Measurements from ENCODE around the gene FAM161B. TPM values are rescaled to one million over a fixed set of nuclear protein-coding genes. Genes with fewer than 3 reads are reported as not detected.
A peak's percentile ranks its signal among the peaks of the same experiment; 100 is the strongest.

The FAM161B gene
- total and polyA plus RNA-seq, 2 of the 13 experiments (the other 11 are each of a cell fraction or from before 2014, with no cell fraction given), result 1.6 to 2.0 TPM

DNA sequence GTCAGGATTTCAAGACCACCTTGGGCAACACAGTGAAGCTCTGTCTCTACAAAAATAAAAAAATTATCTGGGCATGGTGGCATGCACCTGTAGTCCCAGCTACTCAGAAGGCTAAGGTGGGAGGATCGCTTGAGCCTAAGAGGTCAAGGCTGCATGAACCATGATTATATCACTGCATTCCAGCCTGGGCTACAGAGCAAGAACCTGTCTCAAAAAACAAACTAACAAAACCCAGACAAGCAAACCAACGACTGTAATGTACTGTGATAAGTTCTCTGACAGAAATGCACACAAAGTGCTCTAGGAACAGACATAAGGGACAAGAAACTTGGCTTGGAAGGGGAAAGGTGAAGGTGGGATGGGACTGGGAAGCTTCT, 46.8 kb upstream of the FAM161B start (continued):
- TF ChIP-seq, protein P1, sequence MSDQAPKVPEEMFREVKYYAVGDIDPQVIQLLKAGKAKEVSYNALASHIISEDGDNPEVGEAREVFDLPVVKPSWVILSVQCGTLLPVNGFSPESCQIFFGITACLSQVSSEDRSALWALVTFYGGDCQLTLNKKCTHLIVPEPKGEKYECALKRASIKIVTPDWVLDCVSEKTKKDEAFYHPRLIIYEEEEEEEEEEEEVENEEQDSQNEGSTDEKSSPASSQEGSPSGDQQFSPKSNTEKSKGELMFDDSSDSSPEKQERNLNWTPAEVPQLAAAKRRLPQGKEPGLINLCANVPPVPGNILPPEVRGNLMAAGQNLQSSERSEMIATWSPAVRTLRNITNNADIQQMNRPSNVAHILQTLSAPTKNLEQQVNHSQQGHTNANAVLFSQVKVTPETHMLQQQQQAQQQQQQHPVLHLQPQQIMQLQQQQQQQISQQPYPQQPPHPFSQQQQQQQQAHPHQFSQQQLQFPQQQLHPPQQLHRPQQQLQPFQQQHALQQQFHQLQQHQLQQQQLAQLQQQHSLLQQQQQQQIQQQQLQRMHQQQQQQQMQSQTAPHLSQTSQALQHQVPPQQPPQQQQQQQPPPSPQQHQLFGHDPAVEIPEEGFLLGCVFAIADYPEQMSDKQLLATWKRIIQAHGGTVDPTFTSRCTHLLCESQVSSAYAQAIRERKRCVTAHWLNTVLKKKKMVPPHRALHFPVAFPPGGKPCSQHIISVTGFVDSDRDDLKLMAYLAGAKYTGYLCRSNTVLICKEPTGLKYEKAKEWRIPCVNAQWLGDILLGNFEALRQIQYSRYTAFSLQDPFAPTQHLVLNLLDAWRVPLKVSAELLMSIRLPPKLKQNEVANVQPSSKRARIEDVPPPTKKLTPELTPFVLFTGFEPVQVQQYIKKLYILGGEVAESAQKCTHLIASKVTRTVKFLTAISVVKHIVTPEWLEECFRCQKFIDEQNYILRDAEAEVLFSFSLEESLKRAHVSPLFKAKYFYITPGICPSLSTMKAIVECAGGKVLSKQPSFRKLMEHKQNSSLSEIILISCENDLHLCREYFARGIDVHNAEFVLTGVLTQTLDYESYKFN (CRISPR knock-in tag; conservative IDR thresholded peaks at IDR 0.05), result no peak; the same call in 1 of the 2 replicates
- TF ChIP-seq, protein P2, sequence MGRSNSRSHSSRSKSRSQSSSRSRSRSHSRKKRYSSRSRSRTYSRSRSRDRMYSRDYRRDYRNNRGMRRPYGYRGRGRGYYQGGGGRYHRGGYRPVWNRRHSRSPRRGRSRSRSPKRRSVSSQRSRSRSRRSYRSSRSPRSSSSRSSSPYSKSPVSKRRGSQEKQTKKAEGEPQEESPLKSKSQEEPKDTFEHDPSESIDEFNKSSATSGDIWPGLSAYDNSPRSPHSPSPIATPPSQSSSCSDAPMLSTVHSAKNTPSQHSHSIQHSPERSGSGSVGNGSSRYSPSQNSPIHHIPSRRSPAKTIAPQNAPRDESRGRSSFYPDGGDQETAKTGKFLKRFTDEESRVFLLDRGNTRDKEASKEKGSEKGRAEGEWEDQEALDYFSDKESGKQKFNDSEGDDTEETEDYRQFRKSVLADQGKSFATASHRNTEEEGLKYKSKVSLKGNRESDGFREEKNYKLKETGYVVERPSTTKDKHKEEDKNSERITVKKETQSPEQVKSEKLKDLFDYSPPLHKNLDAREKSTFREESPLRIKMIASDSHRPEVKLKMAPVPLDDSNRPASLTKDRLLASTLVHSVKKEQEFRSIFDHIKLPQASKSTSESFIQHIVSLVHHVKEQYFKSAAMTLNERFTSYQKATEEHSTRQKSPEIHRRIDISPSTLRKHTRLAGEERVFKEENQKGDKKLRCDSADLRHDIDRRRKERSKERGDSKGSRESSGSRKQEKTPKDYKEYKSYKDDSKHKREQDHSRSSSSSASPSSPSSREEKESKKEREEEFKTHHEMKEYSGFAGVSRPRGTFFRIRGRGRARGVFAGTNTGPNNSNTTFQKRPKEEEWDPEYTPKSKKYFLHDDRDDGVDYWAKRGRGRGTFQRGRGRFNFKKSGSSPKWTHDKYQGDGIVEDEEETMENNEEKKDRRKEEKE (IDR thresholded peaks at IDR 0.05), result no peak
- TF ChIP-seq ZNF547 (CRISPR knock-in tag; IDR thresholded peaks at IDR 0.05), result no peak
- TF ChIP-seq, protein P3, sequence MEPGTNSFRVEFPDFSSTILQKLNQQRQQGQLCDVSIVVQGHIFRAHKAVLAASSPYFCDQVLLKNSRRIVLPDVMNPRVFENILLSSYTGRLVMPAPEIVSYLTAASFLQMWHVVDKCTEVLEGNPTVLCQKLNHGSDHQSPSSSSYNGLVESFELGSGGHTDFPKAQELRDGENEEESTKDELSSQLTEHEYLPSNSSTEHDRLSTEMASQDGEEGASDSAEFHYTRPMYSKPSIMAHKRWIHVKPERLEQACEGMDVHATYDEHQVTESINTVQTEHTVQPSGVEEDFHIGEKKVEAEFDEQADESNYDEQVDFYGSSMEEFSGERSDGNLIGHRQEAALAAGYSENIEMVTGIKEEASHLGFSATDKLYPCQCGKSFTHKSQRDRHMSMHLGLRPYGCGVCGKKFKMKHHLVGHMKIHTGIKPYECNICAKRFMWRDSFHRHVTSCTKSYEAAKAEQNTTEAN (CRISPR knock-in tag; conservative IDR thresholded peaks at IDR 0.05), result no peak
- no peak for TF ChIP-seq ZNF530 (CRISPR knock-in tag; IDR thresholded peaks at IDR 0.05; ENCODE audit: low read depth)
- TF ChIP-seq, protein P4, sequence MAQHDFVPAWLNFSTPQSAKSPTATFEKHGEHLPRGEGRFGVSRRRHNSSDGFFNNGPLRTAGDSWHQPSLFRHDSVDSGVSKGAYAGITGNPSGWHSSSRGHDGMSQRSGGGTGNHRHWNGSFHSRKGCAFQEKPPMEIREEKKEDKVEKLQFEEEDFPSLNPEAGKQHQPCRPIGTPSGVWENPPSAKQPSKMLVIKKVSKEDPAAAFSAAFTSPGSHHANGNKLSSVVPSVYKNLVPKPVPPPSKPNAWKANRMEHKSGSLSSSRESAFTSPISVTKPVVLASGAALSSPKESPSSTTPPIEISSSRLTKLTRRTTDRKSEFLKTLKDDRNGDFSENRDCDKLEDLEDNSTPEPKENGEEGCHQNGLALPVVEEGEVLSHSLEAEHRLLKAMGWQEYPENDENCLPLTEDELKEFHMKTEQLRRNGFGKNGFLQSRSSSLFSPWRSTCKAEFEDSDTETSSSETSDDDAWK (CRISPR knock-in tag; IDR thresholded peaks at IDR 0.05), result no peak
- TF ChIP-seq, protein P5, sequence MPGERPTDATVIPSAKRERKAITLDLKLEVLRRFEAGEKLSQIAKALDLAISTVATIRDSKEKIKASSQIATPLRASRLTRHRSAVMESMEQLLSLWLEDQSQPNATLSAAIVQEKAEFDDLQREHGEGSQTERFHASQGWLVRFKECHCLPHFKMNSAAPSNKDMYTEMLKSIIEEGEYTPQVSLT (CRISPR knock-in tag; IDR thresholded peaks at IDR 0.05; ENCODE audit: borderline replicate concordance, low read depth), result no peak
- no peak for TF ChIP-seq KAT2B (IDR thresholded peaks at IDR 0.05; ENCODE audit: borderline replicate concordance, low read depth, low read length)
- TF ChIP-seq, protein P6, sequence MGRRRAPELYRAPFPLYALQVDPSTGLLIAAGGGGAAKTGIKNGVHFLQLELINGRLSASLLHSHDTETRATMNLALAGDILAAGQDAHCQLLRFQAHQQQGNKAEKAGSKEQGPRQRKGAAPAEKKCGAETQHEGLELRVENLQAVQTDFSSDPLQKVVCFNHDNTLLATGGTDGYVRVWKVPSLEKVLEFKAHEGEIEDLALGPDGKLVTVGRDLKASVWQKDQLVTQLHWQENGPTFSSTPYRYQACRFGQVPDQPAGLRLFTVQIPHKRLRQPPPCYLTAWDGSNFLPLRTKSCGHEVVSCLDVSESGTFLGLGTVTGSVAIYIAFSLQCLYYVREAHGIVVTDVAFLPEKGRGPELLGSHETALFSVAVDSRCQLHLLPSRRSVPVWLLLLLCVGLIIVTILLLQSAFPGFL (CRISPR knock-in tag; IDR thresholded peaks at IDR 0.05), result no peak
- no peak for TF ChIP-seq GPN1 (CRISPR knock-in tag; IDR thresholded peaks at IDR 0.05; ENCODE audit: borderline replicate concordance)
- TF ChIP-seq ZIK1 (CRISPR knock-in tag; IDR thresholded peaks at IDR 0.05; ENCODE audit: borderline replicate concordance, low read depth), result no peak
- TF ChIP-seq ZFP36 (IDR thresholded peaks at IDR 0.05; ENCODE audit: borderline replicate concordance, low read depth, low read length, partially characterized antibody), result no peak
- TF ChIP-seq ZNF460 (CRISPR knock-in tag; IDR thresholded peaks at IDR 0.05; ENCODE audit: borderline replicate concordance), result peak; percentile 48; the same call in 1 of the 2 replicates
- no peak for TF ChIP-seq FIP1L1 (IDR thresholded peaks at IDR 0.05; ENCODE audit: borderline replicate concordance, insufficient read depth, low read depth, low read length)
- no peak for TF ChIP-seq SRSF1 (optimal IDR thresholded peaks at IDR 0.05; ENCODE audit: low read depth, low read length)
- no peak for TF ChIP-seq DNMT3B (CRISPR knock-in tag; conservative IDR thresholded peaks at IDR 0.05)
- TF ChIP-seq ZNF772 (CRISPR knock-in tag; IDR thresholded peaks at IDR 0.05), result peak; percentile 74; the same call in 1 of the 2 replicates
- TF ChIP-seq CEBPG (CRISPR knock-in tag; IDR thresholded peaks at IDR 0.05), result peak; percentile 42; the same call in 1 of the 2 replicates
- TF ChIP-seq SNRNP70 (IDR thresholded peaks at IDR 0.05; ENCODE audit: low read depth, low read length), result no peak
- no peak for TF ChIP-seq YEATS2 (CRISPR knock-in tag; IDR thresholded peaks at IDR 0.05; ENCODE audit: borderline replicate concordance)

Measured in HepG2 (cell line).